ENCODE measurements around the gene FSTL4.

FSTL4 gene

DNA sequence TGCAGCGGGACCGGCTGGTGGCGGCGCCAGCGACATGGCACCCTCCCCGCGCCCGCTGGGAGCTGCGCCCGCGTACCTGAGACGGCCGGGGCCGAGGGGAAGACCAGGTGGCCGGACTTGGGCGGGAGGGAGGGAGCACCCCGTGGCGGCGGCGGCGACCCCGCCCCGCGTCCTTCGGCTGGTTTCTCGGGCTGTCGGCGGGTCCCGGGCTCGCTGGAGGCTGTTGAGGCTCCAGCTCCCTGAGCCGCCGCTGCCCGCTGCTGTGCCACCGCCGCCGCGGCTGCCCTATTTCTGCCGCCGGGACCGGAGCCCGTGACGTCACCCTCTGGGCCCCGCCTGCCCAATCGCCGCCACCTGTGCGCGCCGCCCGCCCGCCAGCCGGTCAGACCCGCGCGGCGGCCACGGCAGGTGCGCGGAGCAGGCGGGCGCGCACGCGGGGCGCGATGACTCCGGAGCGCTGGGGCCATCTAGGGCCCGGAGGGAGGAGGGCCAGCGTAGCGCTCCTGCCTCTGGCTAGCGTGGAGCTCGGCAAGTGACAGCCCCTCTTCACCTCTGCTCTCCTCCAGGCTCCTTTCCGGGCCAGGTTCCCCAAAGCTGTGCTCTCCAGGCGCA, at the start of gene FSTL4:
FSTL4 (minus strand) TSS at position 293 of the 612 bp plus-strand sequence.
- in situ Hi-C loops (cut with HindIII; ENCODE audit: low sequenced_read_pairs), result no loop called here

DNA sequence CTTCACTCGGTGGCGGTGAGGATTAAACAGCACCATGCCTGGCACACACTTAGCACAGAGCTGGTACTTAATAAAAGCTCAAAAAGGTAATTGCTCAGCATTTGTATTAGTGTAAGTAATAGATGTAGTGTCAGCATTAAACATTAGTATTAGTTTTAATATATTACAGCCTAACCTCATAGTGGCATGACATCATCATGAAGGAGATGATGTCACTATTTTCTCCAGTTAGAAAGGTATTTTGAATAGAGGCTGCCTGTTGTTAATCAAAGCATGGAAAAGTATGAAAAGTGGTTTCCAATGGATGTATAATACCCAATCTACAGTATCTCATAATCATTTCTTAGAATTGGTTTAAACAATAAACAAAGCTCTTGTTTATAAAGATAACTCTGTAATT, 49.0 kb upstream of the FSTL4 start:
- in situ Hi-C loops (cut with HindIII; ENCODE audit: low sequenced_read_pairs), result no loop called here

DNA sequence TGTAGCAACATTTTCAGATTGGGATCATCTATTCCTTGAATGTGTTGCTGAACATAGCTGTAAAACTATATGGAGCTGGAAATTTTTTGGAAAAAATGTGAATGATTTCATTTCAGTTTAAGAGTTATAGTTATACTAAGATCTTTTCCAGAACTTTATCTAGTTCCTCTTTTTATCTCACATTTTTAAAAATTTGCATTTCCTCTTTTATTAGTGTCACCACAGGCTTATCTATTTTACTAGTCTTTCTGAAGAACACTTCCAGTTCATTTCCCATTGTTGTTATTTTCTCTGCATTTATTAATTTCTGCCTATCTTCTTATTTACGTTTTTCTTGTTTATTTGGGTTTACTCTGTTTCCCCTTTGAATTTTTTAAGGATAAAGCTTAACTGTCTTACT, 46.0 kb upstream of the FSTL4 start:
- in situ Hi-C loops (cut with HindIII; ENCODE audit: low sequenced_read_pairs), result no loop called here

DNA sequence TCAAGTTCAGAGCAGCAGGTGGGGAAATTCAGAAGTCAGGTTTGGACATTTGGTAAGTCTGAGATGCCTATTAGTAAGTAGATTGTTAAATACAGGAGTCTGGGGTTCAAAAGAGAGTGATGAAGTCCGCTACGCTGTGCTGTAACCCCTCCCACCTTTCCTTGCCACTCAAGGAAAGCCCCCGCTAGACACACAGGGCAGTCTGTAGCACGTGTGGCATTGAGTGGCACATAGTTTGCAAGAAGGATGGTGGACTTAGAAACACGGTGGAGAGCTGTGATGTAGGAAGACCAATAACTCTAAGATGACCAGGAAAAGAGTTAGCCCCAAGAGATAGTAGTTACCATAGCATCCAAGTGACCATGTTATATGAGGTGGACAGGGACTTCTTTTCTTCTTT, 44.7 kb upstream of the FSTL4 start:
- in situ Hi-C loops (cut with HindIII; ENCODE audit: low sequenced_read_pairs), result no loop called here

DNA sequence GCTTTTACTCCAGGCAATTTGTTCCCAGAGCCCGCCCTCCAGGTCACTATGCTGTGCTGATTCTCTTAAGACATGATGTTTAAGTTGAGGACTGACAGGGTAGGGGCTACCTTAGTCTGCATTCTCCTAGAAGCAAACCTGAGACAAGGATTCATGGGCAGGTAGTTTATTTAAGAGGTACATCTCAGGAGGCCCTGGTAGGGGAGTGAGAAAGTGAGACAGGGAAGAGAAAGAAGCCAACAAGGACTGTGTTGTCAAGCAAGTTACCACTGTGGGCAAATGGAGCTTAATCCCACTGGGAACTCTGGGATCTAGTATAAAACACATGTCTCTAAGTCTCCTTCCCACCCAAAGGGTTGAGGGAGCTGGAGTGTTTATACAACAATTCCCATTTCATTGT, 43.6 kb upstream of the FSTL4 start:
- in situ Hi-C loops (cut with HindIII; ENCODE audit: low sequenced_read_pairs), result no loop called here

DNA sequence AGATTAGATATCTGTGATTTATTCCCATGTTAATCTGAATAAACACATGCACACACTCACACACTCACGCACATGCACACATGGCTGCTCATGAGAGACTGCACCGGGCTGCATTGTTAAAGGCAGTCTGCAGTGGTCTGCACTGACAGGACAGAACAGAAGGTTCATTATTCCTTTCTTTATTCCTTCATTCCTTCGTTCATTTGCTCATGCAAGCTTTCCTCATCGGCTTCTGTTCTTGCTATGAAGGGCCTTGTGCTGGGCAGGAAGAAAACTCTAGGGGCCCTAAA, 41.4 kb upstream of the FSTL4 start:
- in situ Hi-C loops (cut with HindIII; ENCODE audit: low sequenced_read_pairs), result no loop called here

DNA sequence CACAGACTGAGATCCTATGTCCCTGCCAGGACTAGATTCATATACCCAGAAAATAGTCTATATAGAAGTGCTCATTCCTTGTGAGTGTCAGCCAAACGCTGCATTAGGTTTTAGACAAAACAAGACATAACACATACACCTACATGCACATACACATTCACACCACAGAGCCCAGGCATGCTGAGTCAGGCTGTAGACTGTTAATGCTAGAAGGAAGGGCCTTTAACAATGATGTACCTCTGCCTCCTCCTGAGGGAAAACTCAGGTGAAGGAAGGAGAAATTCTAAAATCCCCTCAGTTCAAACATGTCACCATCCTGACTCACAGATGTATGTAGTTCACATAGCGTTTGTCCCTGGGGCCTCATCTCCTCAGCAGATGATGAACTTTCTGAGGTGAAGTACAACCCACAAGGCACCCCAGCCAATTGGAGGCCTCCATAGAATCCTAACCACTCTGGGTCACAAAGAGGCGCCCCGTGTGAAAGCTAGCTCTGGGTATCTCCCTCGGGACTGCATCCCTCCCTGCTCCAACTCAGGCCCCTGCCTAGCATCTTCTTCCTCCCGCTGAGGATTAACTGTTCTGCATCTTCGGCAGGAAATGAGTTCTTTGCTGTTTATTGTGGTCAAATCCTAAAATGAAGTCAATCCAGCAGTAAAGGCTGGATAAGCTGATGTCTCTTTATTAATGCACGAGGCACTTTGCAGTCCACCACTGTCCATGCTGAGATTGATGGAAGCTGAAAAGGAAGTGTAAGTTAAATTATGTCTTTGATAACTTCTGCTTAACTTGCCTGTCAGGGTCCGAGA, 40.8 kb upstream of the FSTL4 start:
- in situ Hi-C loops (cut with HindIII; ENCODE audit: low sequenced_read_pairs), result no loop called here

DNA sequence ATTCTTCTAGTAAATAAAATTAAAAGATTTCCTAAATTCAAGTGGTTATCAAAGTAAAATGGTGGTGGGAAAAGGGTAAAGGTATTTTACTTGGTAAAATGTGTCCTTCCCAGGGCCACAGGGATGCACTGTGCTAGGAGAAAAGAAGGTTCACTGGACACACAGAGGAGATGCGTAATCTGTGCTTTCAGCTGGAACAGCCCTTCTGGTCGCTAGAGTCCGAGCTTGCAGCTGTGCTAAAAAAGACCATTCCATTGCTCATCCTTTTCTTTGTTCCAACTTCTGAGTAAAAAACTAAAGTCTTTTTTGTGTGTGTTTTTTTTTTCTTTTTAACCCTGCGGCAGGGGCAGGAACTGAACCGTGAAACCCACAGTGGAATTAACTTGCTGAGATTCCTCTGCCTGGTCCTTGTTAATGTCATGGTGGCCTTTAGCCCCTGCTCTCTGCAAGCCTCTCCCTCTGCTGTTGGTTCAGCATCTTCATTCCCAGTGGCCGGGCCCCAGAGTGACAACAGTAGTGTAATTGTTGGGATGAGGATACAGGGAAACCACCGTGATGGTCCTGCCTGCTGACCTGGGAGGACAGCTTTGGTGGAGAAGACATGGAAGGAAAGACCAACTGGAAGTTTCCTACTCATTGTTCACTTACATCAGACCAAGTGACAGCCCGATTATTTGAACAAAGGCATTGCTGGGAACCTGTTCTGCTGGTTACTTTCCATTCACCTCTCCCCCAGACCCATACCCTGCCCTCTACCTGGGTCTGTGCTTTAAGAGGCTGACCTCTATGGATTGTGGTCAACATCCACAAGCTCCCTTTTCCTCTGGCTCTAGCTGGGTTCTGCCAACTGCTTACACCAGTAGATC, 31.9 kb upstream of the FSTL4 start:
- in situ Hi-C loops (cut with HindIII; ENCODE audit: low sequenced_read_pairs), result no loop called here

DNA sequence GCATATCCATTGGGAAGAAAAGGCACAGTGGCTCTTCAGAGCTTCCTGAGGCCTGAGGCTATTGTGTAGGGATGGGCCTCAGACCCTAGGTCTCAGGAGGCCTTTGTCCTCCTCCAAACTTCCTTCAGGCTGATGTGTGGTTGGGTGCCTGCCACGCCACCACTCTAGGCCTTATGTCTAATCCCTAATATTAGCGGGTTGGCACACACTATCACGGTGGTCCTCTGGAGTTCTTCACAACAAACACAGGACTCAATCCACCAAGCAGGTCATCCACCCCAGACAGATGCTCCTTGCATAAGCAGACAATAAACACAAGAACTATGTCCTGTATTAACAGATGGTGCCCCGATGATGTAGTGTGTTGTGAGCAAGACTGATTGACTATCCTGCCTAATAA, 31.0 kb upstream of the FSTL4 start:
- in situ Hi-C loops (cut with HindIII; ENCODE audit: low sequenced_read_pairs), result no loop called here

DNA sequence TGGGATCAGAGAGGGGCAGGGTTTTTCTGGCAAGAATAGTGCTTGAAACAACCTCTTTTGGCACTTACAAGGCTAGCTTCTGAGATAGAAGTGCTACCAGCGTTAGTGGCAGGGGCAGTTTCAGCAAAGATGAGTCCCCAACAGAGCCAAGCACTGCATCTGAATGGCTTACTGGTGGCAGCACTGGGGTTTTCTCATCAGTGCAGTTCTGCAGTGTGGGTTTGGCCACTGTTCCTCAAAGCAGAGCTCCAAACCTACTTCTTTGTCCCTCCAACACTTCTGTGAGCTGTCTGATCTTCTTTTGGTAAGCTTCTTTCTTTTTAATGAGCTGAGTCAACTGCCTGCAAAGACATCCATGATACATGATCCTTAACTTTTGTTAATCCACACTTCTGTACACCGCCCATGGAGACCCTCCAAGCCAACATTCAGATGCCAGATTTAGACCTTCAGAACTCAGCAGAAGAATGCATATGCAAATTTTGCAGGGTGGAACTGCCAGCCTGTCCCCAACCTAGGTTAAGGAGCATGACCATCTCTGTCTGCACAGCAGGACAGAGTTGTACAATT, 29.9 kb upstream of the FSTL4 start:
- in situ Hi-C loops (cut with HindIII; ENCODE audit: low sequenced_read_pairs), result no loop called here

DNA sequence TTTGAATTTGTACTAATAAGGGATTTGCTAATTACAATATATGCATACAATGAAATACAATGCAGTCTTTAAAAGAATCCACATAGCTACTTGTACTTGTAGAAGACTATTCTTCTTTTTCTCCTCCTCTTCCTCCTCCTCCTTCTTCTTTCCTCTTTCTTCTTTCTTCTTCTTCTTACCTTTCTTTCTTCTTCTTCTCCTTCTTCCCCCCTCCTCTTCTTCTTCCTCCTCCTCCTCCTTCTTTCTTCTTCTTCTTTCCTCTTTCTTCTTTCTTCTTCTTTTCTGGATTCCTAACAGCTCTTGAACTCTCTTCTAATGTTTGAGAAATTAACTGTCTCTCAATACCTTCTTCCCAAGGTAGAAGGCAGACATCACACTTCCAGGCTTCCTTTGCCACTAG, 29.3 kb upstream of the FSTL4 start:
- in situ Hi-C loops (cut with HindIII; ENCODE audit: low sequenced_read_pairs), result no loop called here

DNA sequence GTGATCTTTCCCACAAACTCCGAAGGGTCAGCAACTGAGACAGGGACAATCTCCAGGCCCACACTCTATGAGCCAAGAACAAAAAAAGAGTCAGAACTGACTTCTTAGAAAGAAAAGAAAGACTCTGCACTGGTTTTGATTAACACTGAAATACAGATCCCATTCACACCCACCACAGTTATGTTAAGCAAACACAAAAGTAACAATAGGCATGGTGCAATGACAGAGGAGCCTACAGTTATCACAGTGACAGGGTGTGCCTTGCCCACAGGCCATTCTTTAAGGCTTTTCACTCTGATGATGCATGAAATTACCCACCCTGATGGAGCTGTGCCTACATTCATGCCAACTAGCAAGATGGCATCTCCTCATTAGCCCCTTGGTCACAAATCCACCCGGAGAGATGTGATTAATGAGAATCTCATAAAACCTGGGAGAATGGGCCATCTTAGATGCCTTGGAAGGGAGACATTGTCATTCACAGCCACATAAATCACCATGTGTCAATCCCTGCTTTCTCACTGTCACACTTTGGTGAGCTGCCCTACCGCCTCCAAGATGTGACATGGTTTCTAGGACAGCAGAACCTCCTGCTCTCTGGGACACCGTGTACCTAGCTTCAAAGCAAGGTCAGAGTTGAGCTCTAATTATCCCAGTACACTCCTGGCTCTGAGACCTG, 27.6 kb upstream of the FSTL4 start:
- in situ Hi-C loops (cut with HindIII; ENCODE audit: low sequenced_read_pairs), result no loop called here

DNA sequence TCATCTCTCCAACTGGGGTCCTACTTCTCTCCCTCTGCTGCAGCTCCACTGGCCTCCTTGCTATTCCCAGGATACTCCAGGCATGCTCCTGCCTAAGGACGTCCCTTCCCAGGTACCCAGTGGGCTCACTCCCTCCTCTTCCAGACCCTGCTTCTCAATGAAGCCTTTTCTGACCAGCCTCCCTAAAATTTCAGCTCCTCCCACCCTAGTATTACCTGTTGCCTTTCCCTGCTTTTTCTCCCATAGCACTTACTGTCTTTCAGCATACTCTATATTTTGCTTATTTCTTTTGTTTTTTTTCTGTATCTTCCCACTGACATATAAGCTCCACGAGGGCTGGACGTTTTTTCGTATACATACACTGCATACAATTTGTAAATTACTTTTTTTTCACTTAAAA, 26.1 kb upstream of the FSTL4 start:
- in situ Hi-C loops (cut with HindIII; ENCODE audit: low sequenced_read_pairs), result no loop called here

DNA sequence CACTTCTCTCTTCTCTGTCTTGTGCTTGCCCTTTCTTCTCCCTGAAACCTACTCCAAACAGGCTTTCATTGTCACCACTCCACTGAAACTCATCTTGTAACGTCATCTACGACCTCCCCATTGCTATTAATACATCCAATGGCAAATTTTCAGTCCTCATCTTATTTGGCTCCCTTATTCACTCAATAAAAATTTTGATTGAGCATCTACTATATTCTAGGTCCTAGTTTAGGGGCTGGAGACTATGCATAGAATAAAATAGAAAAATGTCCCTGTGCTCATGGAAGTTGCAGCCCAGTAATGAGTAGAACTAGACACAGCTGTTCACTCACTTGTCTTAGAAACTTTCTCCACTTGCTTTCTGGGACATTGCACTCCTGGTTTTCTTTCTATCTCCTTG, 24.9 kb upstream of the FSTL4 start:
- in situ Hi-C loops (cut with HindIII; ENCODE audit: low sequenced_read_pairs), result no loop called here

DNA sequence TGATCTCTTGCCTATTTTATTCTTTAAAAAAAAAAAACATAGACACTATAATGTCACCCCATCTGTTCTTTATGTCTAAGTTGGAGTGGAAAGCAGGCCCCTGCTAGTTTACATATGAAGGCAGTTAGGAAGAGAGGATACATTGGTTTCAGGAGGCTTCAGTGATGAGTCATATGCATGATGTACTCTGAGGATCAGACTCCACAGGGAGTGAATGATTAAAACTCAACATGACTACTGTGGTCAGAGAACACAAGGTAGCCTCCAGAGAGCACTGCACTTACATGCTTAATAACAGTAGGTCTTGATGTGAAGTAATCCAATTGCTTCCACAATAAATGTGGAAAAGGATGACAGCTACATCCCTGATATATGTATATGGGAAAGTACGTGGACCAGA, 22.7 kb upstream of the FSTL4 start:
- in situ Hi-C loops (cut with HindIII; ENCODE audit: low sequenced_read_pairs), result no loop called here

DNA sequence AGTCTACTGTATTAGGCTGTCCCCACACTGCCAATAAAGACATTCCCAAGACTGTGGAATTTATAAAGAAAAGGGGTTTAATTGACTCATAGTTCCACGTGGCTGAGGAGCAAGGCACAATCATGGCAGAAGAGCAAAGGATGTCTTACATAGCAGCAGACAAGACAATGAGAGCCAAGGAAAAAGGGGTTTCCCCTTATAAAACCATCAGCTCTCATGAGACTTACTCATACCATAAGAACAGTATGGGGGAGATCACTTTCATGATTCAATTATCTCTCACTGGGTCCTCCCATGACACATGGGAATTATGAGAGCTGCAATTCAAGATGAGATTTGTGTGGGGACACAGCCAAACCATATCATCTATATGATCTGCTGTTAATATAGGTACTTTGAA, 14.8 kb upstream of the FSTL4 start:
- in situ Hi-C loops (cut with HindIII; ENCODE audit: low sequenced_read_pairs), result no loop called here

DNA sequence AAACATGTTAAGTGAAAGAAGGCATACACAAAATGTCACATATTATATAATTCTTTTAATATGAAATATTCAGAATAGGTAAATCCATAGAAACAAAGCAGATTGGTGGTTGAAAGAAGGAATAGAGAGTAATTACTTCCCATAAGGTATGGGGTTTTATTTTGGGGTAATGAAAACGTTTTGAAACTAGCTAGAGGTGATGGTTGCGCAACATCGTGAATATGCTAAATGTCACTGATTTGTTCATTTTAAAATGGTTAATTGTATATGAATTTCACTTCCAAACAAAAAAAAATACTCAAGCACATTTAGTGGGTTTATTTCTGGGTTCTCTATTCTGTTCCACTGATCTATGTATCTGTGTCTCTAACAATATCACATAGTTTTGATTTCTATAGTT, 12.0 kb upstream of the FSTL4 start:
- in situ Hi-C loops (cut with HindIII; ENCODE audit: low sequenced_read_pairs), result no loop called here

DNA sequence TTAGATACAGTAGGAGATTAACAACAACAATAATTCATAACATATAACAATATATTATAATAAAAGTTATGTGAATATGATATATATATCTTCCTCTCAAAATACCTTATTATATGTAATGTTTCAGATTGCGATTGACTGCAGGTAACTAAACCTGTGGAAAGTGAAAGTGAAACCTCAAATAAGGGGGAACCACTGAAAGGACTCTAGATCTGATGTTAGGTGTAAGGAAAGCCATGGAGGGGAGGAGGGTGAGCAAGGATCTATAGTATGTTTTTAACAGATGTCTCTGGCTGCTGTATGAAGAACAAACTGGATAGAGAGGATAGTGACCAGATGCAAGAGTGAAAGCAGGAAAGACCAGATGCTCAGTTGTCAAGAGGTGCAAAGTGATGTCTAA, 5.8 kb upstream of the FSTL4 start:
- in situ Hi-C loops (cut with HindIII; ENCODE audit: low sequenced_read_pairs), result no loop called here

DNA sequence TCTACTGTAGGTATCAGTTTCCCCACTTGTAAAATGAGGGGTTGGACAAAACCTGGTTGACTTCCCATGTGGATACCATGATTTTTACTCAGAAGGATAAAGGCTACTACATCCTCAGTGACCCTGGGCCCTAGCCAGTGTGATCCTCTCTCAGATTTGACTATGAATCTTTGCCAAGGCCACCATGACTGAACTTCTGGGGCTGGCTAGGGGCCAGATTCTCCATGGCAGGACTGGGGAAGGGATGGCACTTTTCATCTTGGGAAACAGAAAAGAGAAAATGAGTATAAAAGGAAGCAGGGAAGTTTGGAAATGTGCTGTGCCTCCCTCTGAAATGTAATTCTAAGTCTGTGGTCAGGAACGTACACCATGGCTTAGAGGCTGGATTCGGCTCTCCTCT, 1.4 kb upstream of the FSTL4 start:
- in situ Hi-C loops (cut with HindIII; ENCODE audit: low sequenced_read_pairs), result no loop called here

DNA sequence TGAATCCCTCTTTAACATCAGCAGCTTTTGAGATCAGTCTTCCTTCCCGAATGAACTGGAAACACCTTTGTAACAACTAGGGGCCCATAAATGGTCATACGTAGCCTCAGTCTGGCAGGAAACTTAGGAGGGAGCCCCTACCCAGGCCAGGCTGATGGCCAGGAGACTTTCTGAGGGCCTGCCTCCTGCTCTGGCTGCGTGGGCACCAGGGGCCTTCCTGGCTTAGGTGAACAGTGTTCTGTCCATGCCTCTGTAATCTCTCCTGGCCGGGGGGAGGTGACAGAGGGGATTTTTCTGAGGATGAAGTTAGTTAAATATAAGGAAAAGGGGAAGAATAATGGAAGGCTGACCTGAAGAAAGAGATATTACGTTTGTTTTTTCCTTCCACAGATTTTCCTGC, 843 bp upstream of the FSTL4 start:
- in situ Hi-C loops (cut with HindIII; ENCODE audit: low sequenced_read_pairs), result no loop called here

Measured in endothelial cell of hepatic sinusoid (primary cell).